ENCODE results near the gene ACSL4.

DNA sequence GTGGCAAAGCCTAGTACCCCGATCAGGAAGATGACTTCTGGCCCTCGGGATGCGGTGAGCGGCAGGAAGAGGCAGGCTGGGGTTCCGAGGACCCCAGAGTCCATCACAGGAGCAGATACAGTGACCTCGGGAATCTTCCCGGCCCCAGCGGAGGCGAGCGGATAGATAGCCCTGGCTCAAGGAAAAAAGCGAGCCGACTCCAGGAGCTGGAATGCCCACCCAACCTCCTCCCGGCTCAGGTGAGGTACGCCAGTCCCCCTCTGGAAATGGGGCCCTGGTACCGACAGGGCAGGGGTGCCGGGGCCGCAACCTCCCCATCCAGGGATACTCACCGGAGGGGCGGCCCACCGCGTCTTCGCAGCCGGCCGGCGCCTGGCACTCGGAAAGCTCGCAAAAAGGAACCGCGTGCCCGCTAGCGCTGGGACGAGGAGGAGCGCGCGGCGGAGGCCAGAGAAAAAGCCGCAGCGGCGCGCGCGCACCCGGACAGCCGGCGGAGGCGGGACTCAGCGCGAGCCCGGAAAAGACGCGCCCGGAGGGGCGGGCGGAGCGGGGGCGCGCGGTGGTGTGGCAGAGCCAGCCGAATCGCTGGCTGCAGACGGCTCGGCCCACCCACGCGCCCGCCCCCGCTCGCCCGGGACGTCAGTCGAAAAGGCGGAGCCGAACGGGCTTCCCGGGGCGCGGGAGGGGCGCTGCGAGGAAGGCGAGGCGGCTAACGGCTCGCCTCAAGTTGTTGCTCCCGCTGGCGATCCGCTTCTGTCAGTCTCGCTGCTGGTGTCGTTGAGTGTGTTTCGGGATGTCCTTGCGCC, at the start of gene ACSL4:
- TF ChIP-seq, protein P1, sequence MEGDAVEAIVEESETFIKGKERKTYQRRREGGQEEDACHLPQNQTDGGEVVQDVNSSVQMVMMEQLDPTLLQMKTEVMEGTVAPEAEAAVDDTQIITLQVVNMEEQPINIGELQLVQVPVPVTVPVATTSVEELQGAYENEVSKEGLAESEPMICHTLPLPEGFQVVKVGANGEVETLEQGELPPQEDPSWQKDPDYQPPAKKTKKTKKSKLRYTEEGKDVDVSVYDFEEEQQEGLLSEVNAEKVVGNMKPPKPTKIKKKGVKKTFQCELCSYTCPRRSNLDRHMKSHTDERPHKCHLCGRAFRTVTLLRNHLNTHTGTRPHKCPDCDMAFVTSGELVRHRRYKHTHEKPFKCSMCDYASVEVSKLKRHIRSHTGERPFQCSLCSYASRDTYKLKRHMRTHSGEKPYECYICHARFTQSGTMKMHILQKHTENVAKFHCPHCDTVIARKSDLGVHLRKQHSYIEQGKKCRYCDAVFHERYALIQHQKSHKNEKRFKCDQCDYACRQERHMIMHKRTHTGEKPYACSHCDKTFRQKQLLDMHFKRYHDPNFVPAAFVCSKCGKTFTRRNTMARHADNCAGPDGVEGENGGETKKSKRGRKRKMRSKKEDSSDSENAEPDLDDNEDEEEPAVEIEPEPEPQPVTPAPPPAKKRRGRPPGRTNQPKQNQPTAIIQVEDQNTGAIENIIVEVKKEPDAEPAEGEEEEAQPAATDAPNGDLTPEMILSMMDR (IDR thresholded peaks at IDR 0.05): no peak
- 0 out of 2 replicates have a peak, but pooled peaks have one; percentile 30 for TF ChIP-seq POLR2AphosphoS5 (IDR thresholded peaks at IDR 0.05; ENCODE audit: low read depth, low read length)
- TF ChIP-seq, protein P2, sequence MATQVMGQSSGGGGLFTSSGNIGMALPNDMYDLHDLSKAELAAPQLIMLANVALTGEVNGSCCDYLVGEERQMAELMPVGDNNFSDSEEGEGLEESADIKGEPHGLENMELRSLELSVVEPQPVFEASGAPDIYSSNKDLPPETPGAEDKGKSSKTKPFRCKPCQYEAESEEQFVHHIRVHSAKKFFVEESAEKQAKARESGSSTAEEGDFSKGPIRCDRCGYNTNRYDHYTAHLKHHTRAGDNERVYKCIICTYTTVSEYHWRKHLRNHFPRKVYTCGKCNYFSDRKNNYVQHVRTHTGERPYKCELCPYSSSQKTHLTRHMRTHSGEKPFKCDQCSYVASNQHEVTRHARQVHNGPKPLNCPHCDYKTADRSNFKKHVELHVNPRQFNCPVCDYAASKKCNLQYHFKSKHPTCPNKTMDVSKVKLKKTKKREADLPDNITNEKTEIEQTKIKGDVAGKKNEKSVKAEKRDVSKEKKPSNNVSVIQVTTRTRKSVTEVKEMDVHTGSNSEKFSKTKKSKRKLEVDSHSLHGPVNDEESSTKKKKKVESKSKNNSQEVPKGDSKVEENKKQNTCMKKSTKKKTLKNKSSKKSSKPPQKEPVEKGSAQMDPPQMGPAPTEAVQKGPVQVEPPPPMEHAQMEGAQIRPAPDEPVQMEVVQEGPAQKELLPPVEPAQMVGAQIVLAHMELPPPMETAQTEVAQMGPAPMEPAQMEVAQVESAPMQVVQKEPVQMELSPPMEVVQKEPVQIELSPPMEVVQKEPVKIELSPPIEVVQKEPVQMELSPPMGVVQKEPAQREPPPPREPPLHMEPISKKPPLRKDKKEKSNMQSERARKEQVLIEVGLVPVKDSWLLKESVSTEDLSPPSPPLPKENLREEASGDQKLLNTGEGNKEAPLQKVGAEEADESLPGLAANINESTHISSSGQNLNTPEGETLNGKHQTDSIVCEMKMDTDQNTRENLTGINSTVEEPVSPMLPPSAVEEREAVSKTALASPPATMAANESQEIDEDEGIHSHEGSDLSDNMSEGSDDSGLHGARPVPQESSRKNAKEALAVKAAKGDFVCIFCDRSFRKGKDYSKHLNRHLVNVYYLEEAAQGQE (IDR thresholded peaks at IDR 0.05; ENCODE audit: insufficient read depth in 1 of 2, low read depth in 2 of 2, low read length in 1 of 2): no peak

Measured in Panc1 (cell line).